GM21786 (cell line): ENCODE measurements around the gene ERICH6B.

Experiments used
- ATAC-seq: cut with Tn5 transposase; IDR thresholded peaks from one replicate; pipeline ENCODE4 v1.9.1; 2021; ENCODE audit not compliant: unreplicated experiment

Gene ERICH6B

DNA sequence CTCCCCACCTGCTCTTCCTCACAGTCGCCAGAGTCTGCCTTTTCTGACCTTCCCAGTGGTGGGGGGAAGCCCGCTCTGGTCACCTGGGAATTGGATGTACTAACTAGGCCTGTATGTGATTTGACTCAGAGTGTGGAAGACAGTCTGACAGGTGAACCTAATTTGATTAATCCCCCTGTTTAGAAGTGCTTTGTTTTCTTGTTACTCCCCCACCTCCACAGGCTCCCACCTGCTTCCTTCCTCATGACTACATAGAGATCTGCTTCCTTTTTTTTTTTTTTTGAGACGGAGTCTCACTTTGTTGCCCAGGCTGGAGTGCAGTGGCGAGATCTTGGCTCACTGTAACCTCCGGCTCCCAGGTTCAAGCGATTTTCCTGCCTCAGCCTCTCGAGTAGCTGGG, 106.8 kb downstream of the ERICH6B start:
- no peak for ATAC-seq

DNA sequence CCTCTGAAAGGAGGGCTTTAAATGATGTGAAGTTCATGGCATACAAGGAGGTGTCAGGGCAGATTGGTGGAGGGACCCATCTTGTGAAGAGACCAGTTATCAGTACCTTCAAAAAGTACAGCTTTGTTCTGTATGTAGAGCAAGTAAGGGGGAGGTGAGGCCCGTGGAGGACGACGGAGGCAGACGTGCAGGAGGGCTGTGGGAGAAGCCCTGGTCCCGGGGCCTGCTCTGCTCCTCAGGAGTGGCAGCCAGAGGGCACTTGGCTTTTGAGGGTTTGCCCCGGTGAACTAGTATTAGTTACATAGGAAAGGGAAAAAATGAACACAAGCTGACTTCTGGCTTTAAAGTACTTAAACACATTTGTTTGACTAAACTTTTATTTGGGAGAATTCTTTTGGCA, 108.7 kb downstream of the ERICH6B start:
- ATAC-seq: no peak

DNA sequence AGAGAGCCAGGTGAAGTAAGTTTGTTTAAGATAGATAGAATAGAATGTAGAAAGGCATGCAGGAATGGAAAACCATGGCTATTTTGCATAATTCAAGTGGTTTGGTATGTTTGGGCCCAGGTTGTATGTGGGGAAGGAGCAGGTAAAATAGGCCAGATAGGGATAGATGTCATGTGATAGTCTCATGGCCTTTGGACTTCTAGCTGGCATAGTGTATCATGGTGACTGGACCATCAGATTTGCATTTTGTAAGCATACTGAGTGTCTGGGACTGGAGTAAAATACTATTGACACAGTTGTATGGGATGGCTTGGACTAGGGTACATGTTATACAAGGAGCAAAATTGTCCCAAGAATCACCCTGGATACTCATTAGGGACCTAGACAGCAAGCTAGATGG, 111.9 kb downstream of the ERICH6B start:
- no peak for ATAC-seq

DNA sequence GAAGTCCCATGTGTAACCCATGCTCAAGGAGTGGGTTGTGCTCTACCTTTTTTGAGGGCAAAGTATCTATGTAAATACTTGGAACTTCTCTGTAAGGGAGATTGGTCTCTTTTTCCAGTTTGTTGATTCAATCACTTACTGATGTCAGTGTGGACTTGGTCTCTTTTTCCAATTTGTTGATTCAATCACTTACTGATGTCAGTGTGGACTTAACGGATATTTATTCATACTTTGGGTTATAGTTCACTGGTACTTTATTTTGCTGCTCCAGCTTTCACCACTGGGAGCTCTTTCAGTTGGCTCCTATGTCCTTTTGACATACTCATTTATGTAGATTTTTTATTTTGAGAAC, 114.4 kb downstream of the ERICH6B start:
- no peak for ATAC-seq

DNA sequence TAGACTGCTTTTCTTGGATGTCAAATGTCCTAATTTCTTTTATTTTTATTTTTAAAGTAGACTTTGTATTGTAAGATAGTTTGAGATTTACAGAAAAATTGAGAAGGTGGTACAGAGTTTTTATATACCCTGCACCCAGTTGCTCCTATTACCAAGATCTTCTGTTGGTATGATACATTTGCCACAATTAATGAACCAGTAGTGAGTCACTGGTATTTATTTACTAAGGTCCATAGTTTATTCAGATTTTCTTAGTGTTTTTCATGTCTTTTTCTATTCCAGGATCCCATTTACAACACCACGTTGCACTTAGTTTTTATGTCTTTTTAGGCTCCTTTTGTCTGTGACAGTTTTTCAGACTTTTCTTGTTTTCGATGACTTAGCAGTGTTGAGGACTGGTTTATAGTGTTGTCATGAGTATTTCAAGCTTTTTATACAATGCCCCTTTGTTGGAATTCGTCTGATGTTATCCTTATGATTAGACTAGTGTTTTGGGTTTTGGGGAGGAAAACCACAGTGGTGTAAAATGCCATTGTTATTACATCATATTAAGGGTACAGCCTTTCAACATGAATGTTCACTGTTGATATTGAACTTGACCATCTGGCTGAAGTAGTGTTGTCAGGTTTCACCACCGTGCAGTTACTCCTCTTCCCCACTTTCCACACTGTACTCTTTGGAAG, 114.9 kb downstream of the ERICH6B start:
- no peak for ATAC-seq

DNA sequence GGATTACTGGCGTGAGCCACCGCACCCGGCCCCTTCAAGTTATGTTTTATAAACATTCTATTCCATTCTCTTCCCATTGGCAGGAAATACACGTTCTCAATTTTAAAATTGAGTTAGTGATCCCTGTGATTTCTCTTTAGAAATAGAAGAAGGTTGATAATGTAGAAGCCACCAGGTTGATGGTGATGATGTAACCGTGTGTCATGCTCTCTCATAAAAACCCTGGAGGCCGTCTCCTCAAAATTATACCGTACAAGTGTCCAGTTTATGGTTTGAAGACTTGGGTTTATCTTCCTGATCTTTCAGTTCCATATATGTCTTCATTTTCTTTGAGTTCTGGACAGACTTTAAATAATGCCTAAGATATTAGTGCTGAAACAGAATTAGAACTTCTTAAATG, 118.6 kb downstream of the ERICH6B start:
- ATAC-seq: no peak

DNA sequence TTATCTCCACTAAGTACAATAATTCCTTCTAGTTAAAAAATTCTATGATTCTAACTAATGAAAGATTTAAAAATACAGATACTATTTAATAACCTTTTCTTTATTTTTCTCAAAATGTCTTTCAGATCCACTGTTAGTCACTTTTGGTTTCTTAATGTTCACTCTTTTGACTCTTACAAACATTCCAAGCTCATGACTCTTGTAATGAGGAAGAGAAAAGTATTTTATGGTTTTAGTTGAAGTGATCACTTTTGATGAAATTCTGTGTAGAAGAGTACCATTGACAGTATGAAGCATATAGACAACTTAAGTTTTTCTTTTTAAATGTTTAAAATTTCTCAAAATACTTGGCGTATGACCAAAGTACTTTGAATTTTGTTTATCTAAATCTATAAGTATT, 123.0 kb downstream of the ERICH6B start:
- no peak for ATAC-seq
